Measurements from ENCODE around the gene TEF. TPM values are rescaled to one million over a fixed set of nuclear protein-coding genes. Genes with fewer than 3 reads are reported as not detected.
"Not testable (repeated sequence)": the region's sequence is repeated elsewhere in the genome, so short reads cannot be mapped to it uniquely, and the experiment has no call there.

TEF gene
- total RNA-seq, 1 experiment from 2014 or later: 4.9 TPM

DNA sequence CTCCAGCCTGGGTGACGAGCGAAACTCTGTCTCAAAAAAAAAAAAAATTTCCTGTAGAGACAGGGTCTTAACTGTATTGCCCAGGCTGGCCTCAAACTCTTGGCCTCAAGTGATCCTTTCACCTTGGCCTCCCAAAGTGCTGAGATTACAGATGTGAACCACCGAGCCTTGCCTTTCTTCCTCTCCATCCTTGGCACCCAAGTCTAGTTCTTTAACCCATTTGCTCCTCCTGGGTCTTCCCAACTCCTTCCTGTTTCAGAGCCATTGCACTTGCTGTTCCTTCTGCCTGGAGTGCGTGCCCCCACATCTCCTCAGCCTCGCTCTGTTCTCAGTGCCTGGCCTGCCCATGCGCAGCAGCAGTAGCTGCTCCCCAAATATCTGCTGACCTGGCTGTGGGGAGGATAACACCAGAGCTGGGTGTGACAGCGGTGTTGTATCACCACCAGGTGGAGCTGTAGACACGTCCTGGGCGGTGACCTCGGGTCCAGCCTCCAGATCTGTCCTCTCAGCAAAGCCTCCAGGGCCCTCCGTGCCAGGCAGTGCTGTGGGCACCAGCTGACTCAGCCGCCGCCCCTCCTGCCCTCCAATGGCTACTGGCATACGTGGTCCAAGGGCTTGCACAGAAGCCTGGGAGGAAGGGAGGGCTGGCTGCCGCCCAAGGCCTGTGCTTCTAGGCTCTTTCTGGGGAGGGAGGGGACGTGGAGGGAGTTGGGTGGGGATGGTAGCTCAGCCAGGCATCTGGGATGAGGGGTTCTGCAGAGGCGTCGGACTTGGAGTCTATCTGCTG lies 22.0 kb downstream of the TEF start:
- DNase-seq (ENCODE audit: low read depth, low spot score): peak; percentile 96
- in situ Hi-C loops (cut with HindIII; ENCODE audit: low pct_unique_long_range_greater_than_20kb, low sequenced_read_pairs): no loop called here

DNA sequence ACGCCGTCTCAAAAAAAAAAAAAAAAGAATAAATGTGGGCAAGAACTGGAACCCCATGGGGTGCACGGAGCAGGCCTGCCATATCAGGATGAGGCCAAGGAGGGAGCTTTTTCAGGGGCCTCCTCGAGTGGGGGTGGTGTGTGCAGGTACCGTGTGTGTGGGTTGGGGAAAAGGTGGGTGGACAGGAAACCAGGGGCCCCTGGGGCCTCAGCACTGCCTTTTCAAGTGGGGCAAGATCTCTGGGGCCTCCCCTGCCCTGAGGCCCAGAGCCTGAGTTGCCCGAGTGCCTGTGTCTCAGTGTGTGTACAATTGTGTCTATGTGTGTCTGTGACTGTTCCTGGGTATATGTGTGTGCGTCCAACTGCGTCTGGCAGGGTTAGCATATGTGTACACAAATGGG lies 23.8 kb downstream of the TEF start:
- no peak for DNase-seq (ENCODE audit: low read depth, low spot score)
- in situ Hi-C loops (cut with HindIII; ENCODE audit: low pct_unique_long_range_greater_than_20kb, low sequenced_read_pairs): no loop called here

DNA sequence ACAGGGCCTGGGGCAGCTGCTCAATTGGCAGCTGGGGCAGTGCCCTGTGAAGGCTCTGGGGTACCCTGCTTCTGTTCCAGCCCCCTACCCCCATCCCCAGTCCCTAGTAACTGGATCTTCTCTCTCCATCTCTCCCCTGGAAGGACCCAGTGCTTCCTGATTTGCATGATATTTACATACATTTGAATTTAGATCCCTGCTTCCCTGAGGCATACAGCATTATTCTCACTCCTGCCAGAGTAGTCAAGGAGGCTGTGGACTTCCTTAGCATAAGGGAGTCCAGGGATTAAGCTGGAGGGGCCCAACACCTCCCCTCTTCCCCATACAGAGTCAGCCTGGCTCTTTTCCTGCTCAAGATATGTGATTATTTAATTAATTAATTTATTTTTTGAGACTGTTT lies 24.7 kb downstream of the TEF start:
- in situ Hi-C loops (cut with HindIII; ENCODE audit: low pct_unique_long_range_greater_than_20kb, low sequenced_read_pairs): no loop called here
- DNase-seq (ENCODE audit: low read depth, low spot score): no peak

DNA sequence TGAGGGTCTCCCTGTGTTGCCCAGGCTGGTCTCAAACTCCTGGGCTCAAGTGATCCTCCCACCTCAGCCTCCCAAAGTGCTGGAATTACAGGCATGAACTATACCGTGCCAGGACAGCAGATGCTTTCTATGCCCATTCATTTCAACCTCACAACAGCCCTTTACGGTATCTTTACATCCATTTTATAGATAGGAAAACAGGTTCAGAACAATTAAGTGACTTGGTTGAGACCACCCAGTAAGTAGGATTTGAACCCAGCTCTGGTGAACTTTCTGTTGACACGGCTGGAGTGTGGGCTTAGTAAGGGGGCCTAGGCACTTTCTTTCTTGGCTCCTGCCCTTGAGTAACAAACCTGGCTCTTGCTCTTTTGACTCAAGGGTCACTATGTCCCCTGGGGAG lies 25.7 kb downstream of the TEF start:
- in situ Hi-C loops (cut with HindIII; ENCODE audit: low pct_unique_long_range_greater_than_20kb, low sequenced_read_pairs): no loop called here
- DNase-seq (ENCODE audit: low read depth, low spot score): no peak

DNA sequence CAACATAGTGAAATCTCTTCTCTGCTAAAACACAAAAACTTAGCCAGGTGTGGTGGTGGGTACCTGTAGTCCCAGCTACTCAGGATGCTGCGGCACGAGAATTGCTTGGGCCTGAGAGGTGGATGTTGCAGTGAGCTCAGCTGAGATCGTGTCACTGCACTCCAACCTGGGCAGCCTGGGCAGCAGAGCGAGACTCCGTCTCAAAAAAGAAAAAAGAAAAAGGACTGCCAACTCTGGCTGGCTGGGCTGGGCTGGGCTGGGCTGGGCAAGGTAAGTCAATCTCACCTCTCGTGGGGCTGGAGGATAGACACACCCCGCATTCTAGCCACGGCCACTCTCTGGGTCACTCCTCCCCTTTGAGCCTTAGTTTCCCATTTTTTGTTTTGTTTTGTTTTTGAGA lies 26.9 kb downstream of the TEF start:
- no peak for DNase-seq (ENCODE audit: low read depth, low spot score)
- in situ Hi-C loops (cut with HindIII; ENCODE audit: low pct_unique_long_range_greater_than_20kb, low sequenced_read_pairs): no loop called here

GRCh38 chr22:41410311-41410751 lies 28.6 kb downstream of the TEF start:
- in situ Hi-C loops (cut with HindIII; ENCODE audit: low pct_unique_long_range_greater_than_20kb, low sequenced_read_pairs): no loop called here
- DNase-seq (ENCODE audit: low read depth, low spot score): no peak

DNA sequence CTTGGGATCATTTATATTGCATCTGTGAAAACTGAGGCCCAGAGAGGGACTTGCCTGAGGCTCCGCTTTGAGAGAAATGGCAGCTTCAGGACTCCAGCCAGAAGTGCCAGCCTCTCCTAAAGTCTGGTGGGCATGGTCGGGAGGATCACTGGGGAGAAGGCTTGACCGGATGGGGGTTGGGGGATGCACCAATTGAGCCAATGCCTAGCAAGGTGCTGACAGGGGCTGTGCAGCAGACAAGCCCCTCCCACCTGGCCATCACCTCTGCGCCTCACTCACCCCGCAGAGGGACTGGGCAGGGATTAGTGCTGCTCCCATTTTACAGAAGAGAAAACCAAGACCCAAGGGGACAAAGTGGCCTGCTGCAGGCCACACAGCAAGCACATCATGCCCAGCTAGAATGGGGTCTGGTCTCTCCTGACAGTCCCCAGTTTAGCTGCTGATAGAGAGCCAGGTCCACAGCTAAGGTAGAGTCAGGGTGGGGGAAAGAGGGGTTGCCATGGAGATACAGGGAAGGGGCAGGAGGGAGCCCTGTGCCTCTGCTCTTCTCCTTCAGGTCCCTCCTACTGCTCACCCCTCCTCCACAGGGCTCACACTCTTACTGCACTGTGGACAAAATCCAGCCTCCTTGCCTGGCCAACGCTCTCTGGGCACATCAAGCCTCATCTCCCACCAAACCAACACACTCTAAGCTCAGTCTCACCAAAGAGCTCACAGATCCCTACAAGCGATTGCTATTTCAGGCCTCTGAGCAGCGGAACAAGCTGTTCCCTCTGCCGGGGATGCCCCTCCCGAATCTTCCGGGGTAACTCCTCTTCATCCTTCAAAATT lies 29.5 kb downstream of the TEF start:
- DNase-seq (ENCODE audit: low read depth, low spot score): no peak
- in situ Hi-C loops (cut with HindIII; ENCODE audit: low pct_unique_long_range_greater_than_20kb, low sequenced_read_pairs): no loop called here

DNA sequence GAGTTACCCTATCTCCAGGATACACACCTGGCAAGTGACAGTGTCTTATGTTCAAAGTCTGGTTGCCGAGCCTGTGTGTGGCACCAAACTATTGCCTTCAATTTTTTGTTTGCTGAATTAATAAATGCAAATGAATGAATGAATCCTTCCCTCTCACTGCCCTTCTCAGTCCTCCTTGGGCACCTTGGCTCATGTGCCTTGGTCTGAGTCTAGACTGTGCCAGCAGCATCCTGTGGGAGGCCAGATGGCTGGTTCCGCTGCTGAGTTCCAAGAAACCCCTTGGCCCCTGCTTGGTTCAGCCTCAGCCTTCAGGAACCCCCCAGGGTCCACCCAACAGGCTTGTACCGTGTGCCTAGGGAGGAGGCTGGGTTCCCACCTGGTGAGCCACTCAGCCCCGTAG lies 33.8 kb downstream of the TEF start:
- DNase-seq (ENCODE audit: low read depth, low spot score): no peak
- in situ Hi-C loops (cut with HindIII; ENCODE audit: low pct_unique_long_range_greater_than_20kb, low sequenced_read_pairs): no loop called here

DNA sequence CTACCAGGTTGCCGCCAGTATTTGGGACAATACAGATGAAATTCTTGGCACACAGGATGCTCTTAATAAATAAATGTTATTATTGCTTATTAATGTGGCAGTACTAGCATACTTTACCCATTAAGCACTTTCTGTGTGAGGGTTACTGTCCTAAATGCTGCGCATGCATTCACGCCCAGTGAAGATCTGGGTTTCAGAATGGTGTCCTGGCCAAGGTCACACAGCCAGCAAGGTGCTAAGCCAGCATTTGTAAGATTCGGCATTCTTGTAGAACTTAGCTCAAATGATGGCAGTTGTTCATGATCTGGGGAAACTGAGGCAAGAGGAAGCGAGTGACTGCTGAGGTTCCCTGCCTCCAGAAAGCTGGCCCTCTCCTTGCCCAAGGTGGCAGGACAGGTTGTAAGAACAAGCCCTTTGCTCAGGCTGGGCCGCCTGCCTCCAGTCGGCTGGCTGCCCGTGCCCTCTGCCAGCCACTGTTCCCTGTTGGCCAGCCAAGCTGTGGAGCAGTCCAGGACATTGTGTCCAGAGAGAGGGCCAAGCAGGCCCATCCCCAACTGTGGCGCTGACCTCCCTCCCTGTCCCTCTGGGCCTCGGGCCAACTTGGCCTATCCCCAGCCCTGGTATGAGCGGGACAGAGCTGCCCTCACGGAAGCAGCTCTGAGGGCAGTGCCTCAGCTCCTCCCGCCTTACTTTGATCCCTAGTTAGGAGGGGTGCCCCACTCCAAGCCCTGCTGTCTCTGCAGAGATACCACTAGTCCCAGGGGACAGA lies 36.1 kb downstream of the TEF start:
- DNase-seq (ENCODE audit: low read depth, low spot score): no peak
- in situ Hi-C loops (cut with HindIII; ENCODE audit: low pct_unique_long_range_greater_than_20kb, low sequenced_read_pairs): no loop called here

- DNase-seq (ENCODE audit: low read depth, low spot score): no peak
These were observed 37.0 kb downstream of the TEF start for GRCh38 chr22:41418717-41419116.

GRCh38 chr22:41425660-41426365 lies 44.1 kb downstream of the TEF start:
- in situ Hi-C loops (cut with HindIII; ENCODE audit: low pct_unique_long_range_greater_than_20kb, low sequenced_read_pairs): no loop called here
- DNase-seq (ENCODE audit: low read depth, low spot score): no peak

More at GRCh38 chr22:41418717-41419116, 37.0 kb downstream of the TEF start:
- in situ Hi-C loops (cut with HindIII; ENCODE audit: low pct_unique_long_range_greater_than_20kb, low sequenced_read_pairs): no loop called here

DNA sequence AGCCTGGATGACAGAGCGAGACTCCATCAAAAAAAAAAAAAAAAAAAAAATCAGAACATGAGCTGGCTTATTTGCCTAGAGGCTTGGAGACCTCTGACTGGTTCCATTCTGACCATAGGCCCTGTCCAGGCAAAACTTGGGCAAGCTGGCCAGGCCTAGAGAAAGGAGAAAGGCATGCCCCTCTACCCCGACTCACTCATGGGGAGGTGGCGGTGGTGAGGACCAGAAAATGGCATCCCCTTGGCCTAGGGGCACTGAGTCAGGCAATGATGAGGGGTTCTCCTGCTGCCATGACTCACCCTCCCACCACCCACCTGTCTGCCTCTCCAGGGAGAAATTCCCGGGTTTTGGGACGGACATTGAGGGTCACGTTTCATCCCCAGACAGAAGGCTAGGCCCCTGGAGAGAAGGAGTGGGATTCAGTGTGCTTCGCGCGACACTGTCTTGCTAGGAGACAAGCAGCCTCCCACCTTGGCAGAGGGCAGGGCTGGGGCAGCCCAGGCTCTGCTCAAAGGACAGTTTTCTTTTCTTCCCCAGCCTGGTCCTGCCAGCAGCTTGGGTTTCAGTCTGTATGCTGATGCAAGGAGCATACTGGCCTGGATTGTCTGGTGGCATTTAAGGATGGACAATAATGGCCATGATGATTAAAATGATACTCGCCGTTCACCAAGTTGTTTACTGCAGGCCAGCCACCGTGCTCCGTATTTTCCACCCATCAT lies 47.6 kb downstream of the TEF start:
- in situ Hi-C loops (cut with HindIII; ENCODE audit: low pct_unique_long_range_greater_than_20kb, low sequenced_read_pairs): no loop called here
- DNase-seq (ENCODE audit: low read depth, low spot score): no peak

GRCh38 chr22:41429951-41430332 lies 48.2 kb downstream of the TEF start:
- no peak for DNase-seq (ENCODE audit: low read depth, low spot score)
- in situ Hi-C loops (cut with HindIII; ENCODE audit: low pct_unique_long_range_greater_than_20kb, low sequenced_read_pairs): no loop called here

DNA sequence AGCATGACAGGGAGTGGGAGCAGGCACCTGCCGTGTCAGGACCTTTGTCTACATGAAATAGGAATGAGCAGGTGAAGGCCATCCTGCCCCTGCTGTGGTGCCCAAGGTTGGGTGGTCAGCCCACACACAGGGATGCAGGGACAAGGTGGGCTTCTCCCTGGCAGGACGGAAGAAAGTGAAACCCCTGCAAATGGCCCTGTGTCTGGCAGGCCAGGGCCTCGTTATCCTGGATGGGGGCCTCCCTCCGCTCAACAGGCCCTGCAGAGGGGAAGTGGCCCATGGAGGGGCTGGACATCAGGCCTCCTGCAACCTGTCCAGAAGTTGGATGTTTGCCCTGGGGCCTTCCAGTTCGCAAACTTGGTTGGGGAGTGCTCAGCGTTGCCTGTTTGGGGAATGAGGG lies 49.9 kb downstream of the TEF start:
- in situ Hi-C loops (cut with HindIII; ENCODE audit: low pct_unique_long_range_greater_than_20kb, low sequenced_read_pairs): no loop called here

DNA sequence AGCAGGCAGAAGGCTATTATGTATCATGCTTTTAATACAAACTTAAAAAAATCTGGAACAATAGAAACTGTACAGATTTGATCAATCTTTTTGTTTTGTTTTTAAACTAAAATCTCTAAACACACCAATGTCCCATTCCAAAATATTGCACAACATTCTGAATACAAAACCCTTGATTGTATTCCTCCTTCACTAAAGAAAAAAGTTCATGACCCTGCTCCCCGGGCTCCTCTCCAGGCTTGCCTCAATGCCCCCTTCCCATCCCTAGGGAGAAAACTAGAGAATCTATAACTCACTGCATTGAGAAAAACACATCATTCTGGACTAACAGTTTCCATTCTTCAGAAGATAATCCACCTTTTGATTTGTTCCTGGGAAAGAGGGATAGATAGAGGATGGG lies 51.7 kb downstream of the TEF start:
- in situ Hi-C loops (cut with HindIII; ENCODE audit: low pct_unique_long_range_greater_than_20kb, low sequenced_read_pairs): not testable (repeated sequence)
- DNase-seq (ENCODE audit: low read depth, low spot score): peak; percentile 53

More for the DNA sequence above, 49.9 kb downstream of the TEF start:
- no peak for DNase-seq (ENCODE audit: low read depth, low spot score)

GRCh38 chr22:41434361-41435003 lies 52.7 kb downstream of the TEF start:
- in situ Hi-C loops (cut with HindIII; ENCODE audit: low pct_unique_long_range_greater_than_20kb, low sequenced_read_pairs); DNase-seq (ENCODE audit: low read depth, low spot score): not testable (repeated sequence)

- in situ Hi-C loops (cut with HindIII; ENCODE audit: low pct_unique_long_range_greater_than_20kb, low sequenced_read_pairs): no loop called here
These were observed 53.8 kb downstream of the TEF start for GRCh38 chr22:41435560-41435959.

More at GRCh38 chr22:41435560-41435959, 53.8 kb downstream of the TEF start:
- DNase-seq (ENCODE audit: low read depth, low spot score): no peak
